HG03103 (cell line): Measurements from ENCODE around the gene TUBG2.
"Not testable (repeated sequence)": the region's sequence is repeated elsewhere in the genome, so short reads cannot be mapped to it uniquely, and the experiment has no call there.

Source experiments
- ATAC-seq: cut with Tn5 transposase; IDR thresholded peaks from one replicate; pipeline ENCODE4 v1.9.1; 2021; ENCODE audit warnings: low read depth; ENCODE audit not compliant: unreplicated experiment

Gene TUBG2

GRCh38 chr17:42659079-42659931 lies at the start of gene TUBG2:
Gene TUBG2, plus strand, starts transcription at chr17:42659284. Its CDS starts 220 bp downstream, at chr17:42659504.
- ATAC-seq: no peak

DNA sequence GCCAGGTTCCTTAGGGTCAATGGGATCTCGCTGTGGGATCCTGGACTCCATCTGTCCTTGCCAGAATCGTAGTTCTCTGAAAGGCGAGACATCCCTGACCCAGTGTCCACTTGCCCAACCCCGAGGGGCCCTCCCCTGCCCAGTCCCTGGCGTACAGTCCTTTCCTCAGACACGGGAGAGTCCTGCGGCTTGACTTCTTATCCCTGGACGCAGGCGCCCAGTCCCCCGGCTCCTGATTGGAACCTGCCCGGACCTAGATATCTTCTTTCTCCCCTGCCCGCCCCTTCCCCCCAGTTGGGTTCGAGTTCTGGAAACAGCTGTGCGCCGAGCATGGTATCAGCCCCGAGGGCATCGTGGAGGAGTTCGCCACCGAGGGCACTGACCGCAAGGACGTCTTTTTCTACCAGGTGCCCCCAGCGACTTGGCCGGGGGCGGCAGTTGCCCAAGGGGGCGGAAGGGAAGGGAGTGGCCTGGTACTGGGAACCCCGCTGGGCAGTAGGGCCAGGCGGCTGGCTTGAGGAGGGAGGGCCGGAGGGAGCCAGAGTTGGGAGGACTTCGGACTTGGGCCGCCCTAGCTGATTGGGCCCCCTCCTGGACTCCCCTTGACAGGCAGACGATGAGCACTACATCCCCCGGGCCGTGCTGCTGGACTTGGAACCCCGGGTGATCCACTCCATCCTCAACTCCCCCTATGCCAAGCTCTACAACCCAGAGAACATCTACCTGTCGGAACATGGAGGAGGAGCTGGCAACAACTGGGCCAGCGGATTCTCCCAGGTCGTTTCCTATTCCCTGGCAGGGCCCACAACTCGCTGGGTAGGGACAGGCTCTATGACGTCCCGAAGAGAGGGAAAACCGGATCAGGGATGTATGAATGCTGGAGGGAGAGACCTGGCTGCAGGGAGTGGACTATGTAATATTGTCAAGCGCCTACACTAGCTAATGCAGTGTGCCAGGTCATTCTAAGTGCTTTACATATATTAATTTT lies 49.0 kb upstream of the TUBG2 start:
- ATAC-seq: not testable (repeated sequence)

DNA sequence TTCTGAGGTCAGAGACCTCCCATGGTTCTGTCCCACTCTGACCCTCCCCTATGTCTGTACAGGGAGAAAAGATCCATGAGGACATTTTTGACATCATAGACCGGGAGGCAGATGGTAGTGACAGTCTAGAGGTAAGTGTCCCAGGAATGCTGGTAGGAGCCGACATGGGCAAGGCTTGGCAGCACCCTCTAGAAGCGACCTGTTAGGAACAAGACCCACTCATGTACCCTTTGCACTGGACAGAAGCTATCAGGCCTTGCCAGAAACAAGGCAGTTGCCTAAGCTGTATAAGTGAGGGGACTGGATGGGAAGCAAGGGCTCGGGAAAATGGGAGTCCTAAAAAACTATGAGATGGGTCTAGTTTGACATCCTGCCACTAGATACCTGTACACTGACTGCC lies 47.1 kb upstream of the TUBG2 start:
- ATAC-seq: no peak

- ATAC-seq: no peak
These were observed 45.3 kb upstream of the TUBG2 start for GRCh38 chr17:42613699-42614295.

GRCh38 chr17:42617956-42618431 lies 41.1 kb upstream of the TUBG2 start:
- ATAC-seq: no peak

GRCh38 chr17:42618442-42619150 lies 40.5 kb upstream of the TUBG2 start:
- peak; percentile 77 for ATAC-seq

DNA sequence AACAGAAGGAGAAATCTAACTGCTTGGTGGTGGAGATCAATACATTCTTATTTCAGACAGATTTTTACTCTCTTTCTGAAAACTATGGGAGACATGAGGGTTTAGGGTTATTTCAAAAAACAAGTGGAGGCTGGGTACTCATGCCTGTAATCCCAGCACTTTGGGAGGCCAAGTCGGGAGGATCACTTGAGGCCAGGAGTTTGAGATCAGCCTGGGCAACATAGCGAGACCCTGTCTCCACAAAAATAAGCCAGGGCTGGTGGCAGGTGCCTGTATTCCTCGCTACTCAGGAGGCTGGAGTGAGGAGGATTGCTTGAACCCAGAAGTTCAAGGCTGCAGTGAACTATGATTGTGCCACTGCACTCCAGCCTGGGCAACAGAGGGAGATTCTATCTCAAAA lies 37.1 kb upstream of the TUBG2 start:
- not testable (repeated sequence) for ATAC-seq

GRCh38 chr17:42623271-42623670 lies 35.8 kb upstream of the TUBG2 start:
- ATAC-seq: no peak

GRCh38 chr17:42623732-42624596 lies 35.1 kb upstream of the TUBG2 start:
- ATAC-seq: no peak

- not testable (repeated sequence) for ATAC-seq
These were observed 31.9 kb upstream of the TUBG2 start for GRCh38 chr17:42627032-42627764.

- ATAC-seq: no peak
These were observed 29.6 kb upstream of the TUBG2 start for GRCh38 chr17:42629411-42630009.

- no peak for ATAC-seq
These were observed 26.1 kb upstream of the TUBG2 start for GRCh38 chr17:42632949-42633444.

- no peak for ATAC-seq
These were observed 19.5 kb upstream of the TUBG2 start for GRCh38 chr17:42639525-42640113.

GRCh38 chr17:42640121-42640520 lies 19.0 kb upstream of the TUBG2 start:
- no peak for ATAC-seq

- ATAC-seq: no peak
These were observed 16.7 kb upstream of the TUBG2 start for GRCh38 chr17:42642336-42642735.

DNA sequence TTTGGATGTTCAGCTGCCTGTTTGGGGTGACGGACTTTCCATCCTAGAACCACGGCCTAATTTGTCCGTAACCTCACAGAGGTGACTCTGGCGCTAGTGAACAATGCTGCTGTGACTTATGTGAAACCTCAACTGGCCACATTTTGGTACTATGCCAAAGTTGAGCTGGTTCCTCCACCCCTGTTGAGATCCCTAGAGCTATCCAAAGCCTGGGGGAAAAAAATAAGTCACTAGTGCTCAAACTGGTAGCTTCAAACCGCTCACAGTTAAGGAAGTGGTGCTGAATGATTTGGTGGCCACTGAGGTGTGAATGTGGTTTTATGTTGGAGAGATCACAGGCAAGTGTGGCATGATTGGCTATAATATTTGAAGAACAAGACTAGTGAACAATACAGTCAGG lies 11.3 kb upstream of the TUBG2 start:
- ATAC-seq: no peak

- no peak for ATAC-seq
These were observed 7.7 kb upstream of the TUBG2 start for GRCh38 chr17:42651392-42651791.
